SK-N-SH (cell line): ENCODE measurements around the gene RET. TPM values are rescaled to one million over a fixed set of nuclear protein-coding genes. Genes with fewer than 3 reads are reported as not detected.

ENCODE experiments used
- CTCF ChIA-PET: fragments of 300-600, 350-600 bp; formaldehyde crosslinking; extraction: SDS; loops from one replicate; lab custom pipeline; 2021; lab: Yijun Ruan, JAX
- POLR2A ChIA-PET: fragments of 350-600 bp; sonication (Branson Sonifier 250); formaldehyde crosslinking; extraction: SDS; loops from one replicate; lab custom pipeline; 2020; ENCODE audit warnings: antibody characterized with exemption, inconsistent platforms; lab: Yijun Ruan, JAX
- DNase-seq: peaks from one replicate; pipeline ENCODE4 v3.0.0; 2012
- H2AFZ ChIP-seq: fragments of 200-600 bp; sonication (generic); 2 replicates; pipeline ENCODE4 v1.8.1; 2016; ENCODE audit warnings: antibody characterized with exemption, mild to moderate bottlenecking, low read depth
- H3F3A ChIP-seq: fragments of 200-600 bp; sonication (generic); replicated peaks from 2 replicates; pipeline ENCODE3; 2016; ENCODE audit warnings: antibody characterized with exemption, mild to moderate bottlenecking; ENCODE audit not compliant: insufficient read depth
- H3K27ac ChIP-seq, 2 experiments: fragments of 200-500 bp in 1 of 2; fragments of 200-600 bp in 1 of 2; sonication (Bioruptor generic) in 1 of 2; sonication (generic), shearing (Covaris generic) in 1 of 2; 2 replicates each; pipeline versions ENCODE4 v1.5.1 to v1.6.1; 2014 to 2016; ENCODE audit warnings: low read depth in 2 of 2, inconsistent platforms in 1 of 2, low read length in 1 of 2, mild to moderate bottlenecking in 1 of 2, mixed read lengths in 1 of 2
- H3K27me3 ChIP-seq: fragments of 200-600 bp; sonication (generic), shearing (Covaris generic); 2 replicates; pipeline ENCODE4 v1.6.1; 2016; ENCODE audit warnings: mixed run types; ENCODE audit not compliant: insufficient read depth
- H3K36me3 ChIP-seq, 2 experiments: fragments of 200-500 bp in 1 of 2; fragments of 200-600 bp in 1 of 2; sonication (Bioruptor generic) in 1 of 2; sonication (generic) in 1 of 2; replicated peaks in 1 of 2; 2 replicates each; pipeline versions ENCODE3 to v1.5.1; 2014 to 2016; ENCODE audit warnings: low read length in 1 of 2, mild to moderate bottlenecking in 1 of 2; ENCODE audit not compliant: insufficient read depth in 2 of 2, control insufficient read depth in 1 of 2
- H3K4me1 ChIP-seq, 2 experiments: fragments of 200-500 bp in 1 of 2; fragments of 200-600 bp in 1 of 2; sonication (Bioruptor generic) in 1 of 2; sonication (generic), shearing (Covaris generic) in 1 of 2; 2 replicates each; pipeline versions ENCODE4 v1.5.1 to v1.6.1; 2014 to 2016; ENCODE audit warnings: low read depth in 1 of 2, low read length in 1 of 2, mixed run types in 1 of 2; ENCODE audit not compliant: insufficient read depth in 2 of 2, control insufficient read depth in 1 of 2
- H3K4me2 ChIP-seq: fragments of 200-600 bp; sonication (generic), shearing (Covaris generic); 2 replicates; pipeline ENCODE4 v1.6.1; 2017; ENCODE audit warnings: mixed run types
- H3K4me3 ChIP-seq, 2 experiments: fragments of 200-500 bp in 1 of 2; fragments of 200-600 bp in 1 of 2; sonication (Bioruptor generic) in 1 of 2; sonication (generic), shearing (Covaris generic) in 1 of 2; 2 replicates each; pipeline versions ENCODE4 v1.5.1 to v1.8.1; 2014 to 2016; ENCODE audit warnings: low read depth in 2 of 2, inconsistent platforms in 1 of 2, low read length in 1 of 2, mild to moderate bottlenecking in 1 of 2, mixed read lengths in 1 of 2, moderate library complexity in 1 of 2
- H3K79me2 ChIP-seq: fragments of 200-600 bp; sonication (generic); 2 replicates; pipeline ENCODE4 v1.8.1; 2017; ENCODE audit warnings: mild to moderate bottlenecking; ENCODE audit not compliant: insufficient read depth
- H3K9ac ChIP-seq: fragments of 200-600 bp; sonication (generic); 2 replicates; pipeline ENCODE4 v1.6.1; 2017; ENCODE audit warnings: mixed run types
- H3K9me2 ChIP-seq: fragments of 200-600 bp; sonication (generic); 2 replicates; pipeline ENCODE4 v1.6.1; 2017; ENCODE audit warnings: mixed run types
- H3K9me3 ChIP-seq: fragments of 200-600 bp; sonication (generic); 2 replicates; pipeline ENCODE4 v1.6.1; 2017; ENCODE audit warnings: mixed run types, mild to moderate bottlenecking, moderate library complexity
- H4K20me1 ChIP-seq: fragments of 200-600 bp; sonication (generic); 2 replicates; pipeline ENCODE4 v1.6.1; 2017; ENCODE audit warnings: mild to moderate bottlenecking, mixed run types; ENCODE audit not compliant: insufficient read depth
- CTCF ChIP-seq: fragments of 200-600 bp; sonication (generic); IDR thresholded peaks from 2 replicates; pipeline ENCODE4 v1.6.1; 2017; ENCODE audit warnings: antibody characterized with exemption, mild to moderate bottlenecking, moderate library complexity
- FOSL2 ChIP-seq: IDR thresholded peaks from 2 replicates; pipeline ENCODE4 v1.4.0; 2012; ENCODE audit warnings: low read depth, mild to moderate bottlenecking, moderate library complexity, borderline replicate concordance
- FOXJ3 ChIP-seq: sonication (generic); formaldehyde crosslinking; IDR thresholded peaks from 2 replicates; pipeline ENCODE4 v1.5.1; 2020; ENCODE audit warnings: mild to moderate bottlenecking, missing genetic modification reagents
- FOXM1 ChIP-seq: IDR thresholded peaks from 2 replicates; pipeline ENCODE4 v1.4.0; 2012; ENCODE audit warnings: low read depth, mild to moderate bottlenecking
- GATA2 ChIP-seq: sonication (generic); formaldehyde crosslinking; IDR thresholded peaks from 2 replicates; pipeline ENCODE4 v1.5.0; 2020; ENCODE audit warnings: mild to moderate bottlenecking, missing genetic modification reagents
- MEF2A ChIP-seq: IDR thresholded peaks from 2 replicates; pipeline ENCODE4 v1.4.0; 2012; ENCODE audit warnings: low read depth, borderline replicate concordance
- NFIC ChIP-seq: IDR thresholded peaks from 2 replicates; pipeline ENCODE4 v1.4.0; 2012; ENCODE audit warnings: borderline replicate concordance
- NRF1 ChIP-seq: IDR thresholded peaks from 2 replicates; pipeline ENCODE4 v1.6.1; 2012; ENCODE audit warnings: low read depth, mild to moderate bottlenecking, low read length
- POLR2AphosphoS5 ChIP-seq: IDR thresholded peaks from 2 replicates; pipeline ENCODE4 v1.6.1; 2012; ENCODE audit warnings: low read depth, low read length
- RFX5 ChIP-seq: IDR thresholded peaks from 2 replicates; pipeline ENCODE4 v1.6.1; 2012; ENCODE audit warnings: mild to moderate bottlenecking, improper control_type of control experiment, low read length
- RXRA ChIP-seq: IDR thresholded peaks from 2 replicates; pipeline ENCODE4 v1.4.0; 2012; ENCODE audit warnings: low read depth, mild to moderate bottlenecking, borderline replicate concordance
- SMC3 ChIP-seq: IDR thresholded peaks from 2 replicates; pipeline ENCODE4 v1.6.1; 2012; ENCODE audit warnings: low read depth, low read length, improper control_type of control experiment
- TAF1 ChIP-seq: IDR thresholded peaks from 2 replicates; pipeline ENCODE4 v1.6.1; 2012; ENCODE audit warnings: low read depth, mild to moderate bottlenecking, low read length, moderate library complexity, borderline replicate concordance
- TCF12 ChIP-seq: IDR thresholded peaks from 2 replicates; pipeline ENCODE4 v1.4.0; 2012
- USF1 ChIP-seq: IDR thresholded peaks from 2 replicates; pipeline ENCODE4 v1.4.0; 2012; ENCODE audit warnings: low read depth, borderline replicate concordance
- USF2 ChIP-seq: fragments of 150-350 bp; IDR thresholded peaks from 2 replicates; pipeline ENCODE4 v1.6.1; 2017; ENCODE audit warnings: antibody characterized with exemption, low read length, low read depth, borderline replicate concordance
- YY1 ChIP-seq: IDR thresholded peaks from 2 replicates; pipeline ENCODE4 v1.4.0; 2012; ENCODE audit warnings: low read depth, mild to moderate bottlenecking
- WGBS: methylation state at CpG from one replicate; pipeline ENCODE4 v1.1.6; 2017; ENCODE audit warnings: low lambda C conversion rate; 5-methylcytosine and 5-hydroxymethylcytosine counted together
- polyA plus RNA-seq, 3 experiments: library from polyadenylated mRNA; depleted of rRNA; stranded (reverse); fragments of >200 nt; gene quantifications; 2 replicates each; pipeline ENCODE4 v1.2.3, GENCODE V29; 2012
- TF ChIP-seq, protein P1 (sequence below): IDR thresholded peaks from 2 replicates; pipeline ENCODE4 v1.6.1; 2012; ENCODE audit warnings: mild to moderate bottlenecking, low read depth, low read length, moderate library complexity
- TF ChIP-seq, protein P2 (sequence below): IDR thresholded peaks from 2 replicates; pipeline ENCODE4; 2012
- TF ChIP-seq, protein P3 (sequence below): IDR thresholded peaks from 2 replicates; pipeline ENCODE4 v1.4.0; 2012; ENCODE audit warnings: low read depth, borderline replicate concordance

Gene RET
- polyA plus RNA-seq, 1 of the 3 experiments (the other 2 are of a cell fraction): 3.2 TPM

GRCh38 chr10:43062402-43063160 is 14.3 kb upstream of the RET start:
- Histone ChIP-seq H3K36me3 (no peaks in the 10 kb centered on the region), H3K4me2 (no peak overlapping the region), H3K4me3 (no peak overlapping the region), H4K20me1 (no peaks in the 10 kb centered on the region), H3K4me1 (peaks cover 0 to 80% of the 10 kb centered on the region in 2 experiments; a peak in 2 of 4 replicates), H3K9me3 (no peaks in the 10 kb centered on the region)
- WGBS: 71% methylated on average over 14 of the region's 18 CpGs
- POLR2A ChIA-PET: interaction anchor here (0.6 to 1.5 kb wide), 3 partner anchors 14 to 192 kb away, joined by 3 read pairs; partner anchors contain the start of gene RET
- TF ChIP-seq, protein P1, sequence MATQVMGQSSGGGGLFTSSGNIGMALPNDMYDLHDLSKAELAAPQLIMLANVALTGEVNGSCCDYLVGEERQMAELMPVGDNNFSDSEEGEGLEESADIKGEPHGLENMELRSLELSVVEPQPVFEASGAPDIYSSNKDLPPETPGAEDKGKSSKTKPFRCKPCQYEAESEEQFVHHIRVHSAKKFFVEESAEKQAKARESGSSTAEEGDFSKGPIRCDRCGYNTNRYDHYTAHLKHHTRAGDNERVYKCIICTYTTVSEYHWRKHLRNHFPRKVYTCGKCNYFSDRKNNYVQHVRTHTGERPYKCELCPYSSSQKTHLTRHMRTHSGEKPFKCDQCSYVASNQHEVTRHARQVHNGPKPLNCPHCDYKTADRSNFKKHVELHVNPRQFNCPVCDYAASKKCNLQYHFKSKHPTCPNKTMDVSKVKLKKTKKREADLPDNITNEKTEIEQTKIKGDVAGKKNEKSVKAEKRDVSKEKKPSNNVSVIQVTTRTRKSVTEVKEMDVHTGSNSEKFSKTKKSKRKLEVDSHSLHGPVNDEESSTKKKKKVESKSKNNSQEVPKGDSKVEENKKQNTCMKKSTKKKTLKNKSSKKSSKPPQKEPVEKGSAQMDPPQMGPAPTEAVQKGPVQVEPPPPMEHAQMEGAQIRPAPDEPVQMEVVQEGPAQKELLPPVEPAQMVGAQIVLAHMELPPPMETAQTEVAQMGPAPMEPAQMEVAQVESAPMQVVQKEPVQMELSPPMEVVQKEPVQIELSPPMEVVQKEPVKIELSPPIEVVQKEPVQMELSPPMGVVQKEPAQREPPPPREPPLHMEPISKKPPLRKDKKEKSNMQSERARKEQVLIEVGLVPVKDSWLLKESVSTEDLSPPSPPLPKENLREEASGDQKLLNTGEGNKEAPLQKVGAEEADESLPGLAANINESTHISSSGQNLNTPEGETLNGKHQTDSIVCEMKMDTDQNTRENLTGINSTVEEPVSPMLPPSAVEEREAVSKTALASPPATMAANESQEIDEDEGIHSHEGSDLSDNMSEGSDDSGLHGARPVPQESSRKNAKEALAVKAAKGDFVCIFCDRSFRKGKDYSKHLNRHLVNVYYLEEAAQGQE: no peak
- TF ChIP-seq, protein P2, sequence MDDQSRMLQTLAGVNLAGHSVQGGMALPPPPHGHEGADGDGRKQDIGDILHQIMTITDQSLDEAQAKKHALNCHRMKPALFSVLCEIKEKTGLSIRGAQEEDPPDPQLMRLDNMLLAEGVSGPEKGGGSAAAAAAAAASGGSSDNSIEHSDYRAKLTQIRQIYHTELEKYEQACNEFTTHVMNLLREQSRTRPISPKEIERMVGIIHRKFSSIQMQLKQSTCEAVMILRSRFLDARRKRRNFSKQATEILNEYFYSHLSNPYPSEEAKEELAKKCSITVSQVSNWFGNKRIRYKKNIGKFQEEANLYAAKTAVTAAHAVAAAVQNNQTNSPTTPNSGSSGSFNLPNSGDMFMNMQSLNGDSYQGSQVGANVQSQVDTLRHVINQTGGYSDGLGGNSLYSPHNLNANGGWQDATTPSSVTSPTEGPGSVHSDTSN: no peak
- no peak for TF ChIP-seq YY1
- no peak for TF ChIP-seq USF2
- no peak for TF ChIP-seq FOXM1
- no peak for TF ChIP-seq RXRA
- no peak for TF ChIP-seq TAF1
- TF ChIP-seq FOSL2: no peak
- TF ChIP-seq NFIC: no peak
- no peak for TF ChIP-seq USF1
- no peak for TF ChIP-seq FOXJ3 (CRISPR knock-in tag)
- TF ChIP-seq TCF12: no peak
- no peak for TF ChIP-seq MEF2A
- no peak for TF ChIP-seq RFX5
- no peak for TF ChIP-seq NRF1
- TF ChIP-seq, protein P3, sequence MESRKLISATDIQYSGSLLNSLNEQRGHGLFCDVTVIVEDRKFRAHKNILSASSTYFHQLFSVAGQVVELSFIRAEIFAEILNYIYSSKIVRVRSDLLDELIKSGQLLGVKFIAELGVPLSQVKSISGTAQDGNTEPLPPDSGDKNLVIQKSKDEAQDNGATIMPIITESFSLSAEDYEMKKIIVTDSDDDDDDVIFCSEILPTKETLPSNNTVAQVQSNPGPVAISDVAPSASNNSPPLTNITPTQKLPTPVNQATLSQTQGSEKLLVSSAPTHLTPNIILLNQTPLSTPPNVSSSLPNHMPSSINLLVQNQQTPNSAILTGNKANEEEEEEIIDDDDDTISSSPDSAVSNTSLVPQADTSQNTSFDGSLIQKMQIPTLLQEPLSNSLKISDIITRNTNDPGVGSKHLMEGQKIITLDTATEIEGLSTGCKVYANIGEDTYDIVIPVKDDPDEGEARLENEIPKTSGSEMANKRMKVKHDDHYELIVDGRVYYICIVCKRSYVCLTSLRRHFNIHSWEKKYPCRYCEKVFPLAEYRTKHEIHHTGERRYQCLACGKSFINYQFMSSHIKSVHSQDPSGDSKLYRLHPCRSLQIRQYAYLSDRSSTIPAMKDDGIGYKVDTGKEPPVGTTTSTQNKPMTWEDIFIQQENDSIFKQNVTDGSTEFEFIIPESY: no peak
- TF ChIP-seq CTCF: no peak
- TF ChIP-seq SMC3: no peak
- TF ChIP-seq POLR2AphosphoS5: no peak
- no peak for TF ChIP-seq GATA2 (CRISPR knock-in tag)
- TF ChIP-seq, all 33 proteins: peak for 0
- Histone ChIP-seq H3K9ac (no peak overlapping the region), H3K79me2 (no peaks in the 10 kb centered on the region), H2AFZ (no peak overlapping the region), H3K27me3 (no peaks in the 10 kb centered on the region), H3F3A (no peaks in the 10 kb centered on the region), H3K9me2 (no peaks in the 10 kb centered on the region), H3K27ac (peak overlapping the region in 1 of 2 experiments; percentile 100; a peak in 2 of 4 replicates)
- CTCF ChIA-PET: interaction anchor here (0.7 to 5.9 kb wide), 3 partner anchors 15 to 194 kb away, joined by 3 to 63 read pairs (median 3); partner anchors contain the start of gene RET
- DNase-seq: no peak
